ENCODE data around the gene CLEC4F.

CLEC4F gene

DNA sequence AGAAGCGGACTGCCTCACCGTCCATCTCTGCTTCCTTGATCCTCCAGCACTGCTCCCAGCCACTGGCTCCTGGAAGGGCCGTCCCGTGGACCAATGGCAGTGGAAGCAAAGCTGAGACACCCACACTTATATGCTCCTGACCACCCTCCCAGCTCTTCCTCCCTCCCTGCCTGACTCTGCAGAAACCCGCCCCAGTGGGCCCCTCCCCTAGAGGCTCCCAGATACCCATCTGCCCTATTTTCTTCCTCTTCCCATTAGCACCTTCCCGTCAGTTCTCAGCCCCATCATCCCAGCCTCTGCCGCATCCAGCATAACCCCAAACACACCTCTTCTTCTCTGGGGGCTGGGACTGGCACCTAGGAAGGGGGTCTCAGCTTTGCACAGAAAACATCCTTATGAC is at the start of gene CLEC4F:
TSS of gene CLEC4F (minus strand) at position 101 of the 400 bp plus-strand sequence. CDS start at position 25, 76 bp downstream.
- DNase-seq = no peak

GRCh38 chr2:70868970-70869369 is 48.6 kb upstream of the CLEC4F start:
- no peak for DNase-seq

GRCh38 chr2:70861777-70862625 is 41.6 kb upstream of the CLEC4F start:
- peak; percentile 67 for DNase-seq

- DNase-seq = no peak
Observed at GRCh38 chr2:70855667-70856066, 35.3 kb upstream of the CLEC4F start.

- no peak for DNase-seq
Observed at GRCh38 chr2:70854411-70854810, 34.0 kb upstream of the CLEC4F start.

DNA sequence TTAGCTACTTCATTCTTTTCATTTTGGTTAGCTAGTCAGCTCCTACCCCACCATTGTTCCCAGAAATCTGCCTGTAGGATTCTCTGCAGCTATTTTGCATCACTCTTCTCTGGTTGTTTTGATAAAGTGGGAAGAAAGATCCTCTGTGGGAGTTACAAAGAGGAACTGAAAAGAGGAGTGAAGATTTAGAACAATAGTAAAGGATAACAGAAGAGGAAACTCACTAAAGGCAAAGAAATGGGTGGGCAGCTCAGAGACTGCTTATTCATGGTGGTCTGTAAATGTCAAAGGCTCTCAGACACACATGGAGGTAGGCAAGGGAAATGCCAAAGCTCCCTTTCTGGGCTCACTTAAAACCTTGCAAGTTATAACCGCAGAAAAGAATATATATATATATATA is 32.4 kb upstream of the CLEC4F start:
- no peak for DNase-seq

GRCh38 chr2:70851704-70852103 is 31.3 kb upstream of the CLEC4F start:
- peak; percentile 43 for DNase-seq

DNA sequence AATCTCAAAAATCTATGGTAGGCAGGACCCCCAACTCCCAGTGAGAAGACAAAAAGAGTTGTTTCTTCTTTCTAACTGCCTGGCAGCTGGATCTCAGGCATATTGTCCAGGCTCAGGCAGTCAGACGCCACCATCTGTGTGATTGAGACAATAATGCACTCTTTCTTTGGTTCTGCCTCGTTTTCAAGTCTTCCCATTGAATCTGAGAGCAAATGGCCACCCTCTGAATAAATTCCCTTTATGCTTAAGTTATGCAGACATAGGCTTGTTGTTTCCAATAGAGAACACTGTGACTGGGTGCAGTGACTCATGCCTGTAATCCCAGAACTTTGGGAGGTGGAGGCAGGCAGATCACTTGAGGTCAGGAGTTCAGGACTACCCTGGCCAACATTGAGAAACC is 30.5 kb upstream of the CLEC4F start:
- no peak for DNase-seq

- no peak for DNase-seq
Observed at GRCh38 chr2:70842401-70842800, 22.0 kb upstream of the CLEC4F start.

DNA sequence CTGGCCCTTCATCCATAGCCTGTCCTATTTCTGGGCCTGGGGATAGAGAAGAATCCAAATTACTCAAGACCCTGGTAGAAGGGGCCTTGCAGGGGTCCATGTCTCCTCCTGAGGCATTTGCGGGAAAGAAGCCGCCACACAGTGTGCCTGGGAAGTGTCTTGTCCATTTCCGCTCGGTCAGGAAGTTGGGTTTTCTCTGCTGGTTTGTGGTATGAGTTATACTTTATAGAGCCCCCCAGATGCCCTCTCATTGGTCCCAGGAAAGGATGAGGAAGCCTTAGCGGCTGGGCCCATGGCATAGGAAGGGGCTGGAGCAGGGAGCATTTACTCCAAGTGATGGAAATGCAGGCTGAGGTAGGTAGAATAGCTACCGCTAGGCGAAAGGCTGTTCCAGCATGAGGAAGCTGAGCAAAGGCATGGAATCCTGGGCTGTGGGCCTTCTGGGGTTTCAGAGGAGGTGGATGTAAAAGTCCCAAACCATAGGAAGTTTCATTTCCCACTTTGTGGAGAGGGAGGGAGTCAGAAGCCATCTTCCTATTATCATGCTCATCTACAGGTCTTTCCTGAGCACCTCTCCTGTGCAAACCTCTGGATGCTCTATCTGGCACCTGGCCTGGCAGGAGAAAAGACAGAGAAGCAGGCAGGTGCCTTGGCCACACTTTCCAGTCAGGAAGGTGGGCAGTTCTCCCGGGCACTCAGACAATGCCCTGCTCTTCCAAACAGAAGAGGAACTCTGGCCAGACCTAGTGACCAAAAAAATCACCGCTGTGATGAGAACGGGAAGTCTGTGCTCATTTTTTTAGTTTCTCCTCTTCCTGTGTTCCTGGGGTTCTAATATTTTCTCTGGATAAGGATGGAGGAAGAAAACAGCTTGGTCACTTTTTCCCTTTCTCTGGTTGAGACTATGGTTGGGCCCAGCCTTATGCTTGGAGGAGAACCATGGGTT is 17.9 kb upstream of the CLEC4F start:
- DNase-seq = no peak

DNA sequence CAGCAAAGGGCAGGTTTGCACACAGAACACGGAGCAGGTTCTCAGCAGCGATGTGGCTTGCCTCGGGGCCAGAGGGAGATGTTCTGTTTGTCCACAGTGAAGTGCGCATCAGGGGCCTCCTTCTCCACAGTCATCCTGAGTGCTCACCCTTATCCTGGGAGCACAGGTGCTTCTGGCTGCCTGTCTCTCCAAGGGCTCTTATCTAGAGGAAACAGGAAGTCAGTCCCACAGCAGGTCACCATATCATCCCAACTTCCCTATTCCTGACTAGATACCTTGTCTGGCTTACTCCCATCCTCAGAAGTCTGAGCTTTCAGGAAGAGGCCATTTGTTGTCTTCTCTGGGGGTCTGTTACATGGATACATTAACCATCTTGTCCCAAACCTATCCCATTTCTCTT is 15.2 kb upstream of the CLEC4F start, which contains the start of gene CD207:
TSS of gene CD207 (minus strand) at position 174 of the 400 bp plus-strand sequence. CDS start at position 134, 40 bp downstream.
- no peak for DNase-seq

DNA sequence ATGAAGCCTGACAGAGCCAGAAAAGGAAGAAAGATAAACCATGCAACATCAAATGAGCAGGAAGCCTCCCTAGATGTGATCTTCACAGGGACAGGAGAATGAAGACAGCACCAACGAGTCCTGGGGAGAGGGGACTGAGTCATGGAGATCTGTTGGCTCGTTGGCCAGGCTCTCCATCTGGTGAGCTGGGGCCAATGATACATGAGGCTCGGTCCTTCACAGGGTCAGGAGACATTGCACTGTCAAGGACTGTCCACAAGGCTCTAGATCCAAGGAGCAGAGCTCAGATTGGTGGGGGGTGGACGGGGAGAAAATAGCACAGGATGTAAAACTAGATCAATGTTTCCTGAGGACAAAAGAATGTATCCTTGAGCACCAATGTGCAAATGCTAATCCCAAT is 14.5 kb upstream of the CLEC4F start:
- DNase-seq = no peak

DNA sequence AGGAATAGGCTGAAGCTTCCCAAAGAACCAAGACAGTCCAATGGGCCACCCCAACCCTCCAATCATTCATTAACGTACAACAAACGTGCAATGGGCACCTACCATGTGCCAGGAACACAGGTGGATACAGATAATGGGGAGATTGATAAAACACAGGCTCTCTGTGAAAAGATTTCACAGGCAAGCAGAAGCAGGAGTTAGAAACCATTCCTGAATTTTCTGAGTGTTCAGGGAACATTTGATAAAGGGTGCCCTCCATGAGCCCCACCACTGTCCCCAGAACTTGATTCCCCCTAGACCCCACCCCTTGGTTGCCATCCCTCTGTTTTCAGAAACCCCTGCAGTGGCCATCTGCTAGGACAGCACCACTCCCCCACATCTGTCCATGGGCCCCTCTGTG is 13.7 kb upstream of the CLEC4F start:
- DNase-seq = no peak

DNA sequence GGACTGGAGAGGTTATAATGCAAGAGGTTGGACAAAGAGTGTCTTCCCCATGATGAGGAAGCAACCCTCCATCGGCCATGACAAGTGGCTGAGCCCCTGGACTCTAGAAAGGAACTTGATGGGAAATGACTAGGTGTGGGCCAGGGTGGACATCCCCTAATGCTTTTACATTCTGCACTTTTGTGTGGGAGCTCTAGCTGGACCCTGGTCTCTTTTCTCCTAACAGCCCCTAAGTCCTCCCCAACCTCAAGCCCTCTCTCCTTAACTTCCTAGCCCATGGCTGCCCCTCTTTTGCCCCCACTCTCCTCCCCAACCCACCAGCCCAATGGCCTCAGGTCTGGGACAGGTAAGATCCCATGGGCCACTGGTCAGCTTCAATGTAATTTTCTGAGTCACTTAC is 12.8 kb upstream of the CLEC4F start:
- DNase-seq = no peak

- DNase-seq = no peak
Observed at GRCh38 chr2:70832386-70832785, 12.0 kb upstream of the CLEC4F start.

DNA sequence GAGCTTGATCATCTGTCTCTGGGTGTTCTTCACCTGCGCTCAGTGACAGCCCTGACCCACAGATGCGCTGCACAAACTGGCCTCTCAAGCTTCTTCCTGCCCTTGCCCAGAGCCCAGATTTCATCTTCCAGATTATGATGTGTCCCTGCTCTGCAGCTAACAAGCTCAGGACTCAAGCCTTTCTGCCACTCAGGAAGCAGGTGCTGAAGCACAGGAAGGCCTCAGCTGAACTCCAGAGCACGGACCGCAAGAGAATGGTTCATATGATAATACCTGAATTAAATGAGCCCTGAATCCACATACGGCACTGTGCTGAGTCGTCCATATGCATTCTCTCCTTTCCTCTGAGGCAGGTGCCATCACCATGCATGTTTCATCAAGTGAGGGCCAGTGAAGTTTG is 11.5 kb upstream of the CLEC4F start:
- no peak for DNase-seq

DNA sequence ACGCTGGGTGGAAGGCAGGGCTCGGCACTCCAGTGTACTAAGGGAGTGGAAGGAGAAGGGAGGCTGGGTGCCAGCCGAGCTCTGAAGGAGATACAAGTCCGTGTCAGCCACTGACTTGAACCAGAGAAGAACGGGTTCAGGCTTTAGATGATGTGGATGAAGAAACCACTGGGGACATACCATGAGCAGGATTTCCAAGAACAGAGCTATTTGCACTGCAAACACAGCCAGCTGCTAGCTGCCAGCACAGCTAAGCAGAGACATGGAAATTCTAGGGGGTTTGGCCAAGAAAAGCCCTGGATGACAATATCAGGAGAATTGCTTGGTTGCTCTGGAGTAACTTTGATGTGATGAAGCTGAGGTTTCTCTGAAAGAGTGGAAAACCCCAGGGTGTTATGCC is 10.0 kb upstream of the CLEC4F start:
- no peak for DNase-seq

DNA sequence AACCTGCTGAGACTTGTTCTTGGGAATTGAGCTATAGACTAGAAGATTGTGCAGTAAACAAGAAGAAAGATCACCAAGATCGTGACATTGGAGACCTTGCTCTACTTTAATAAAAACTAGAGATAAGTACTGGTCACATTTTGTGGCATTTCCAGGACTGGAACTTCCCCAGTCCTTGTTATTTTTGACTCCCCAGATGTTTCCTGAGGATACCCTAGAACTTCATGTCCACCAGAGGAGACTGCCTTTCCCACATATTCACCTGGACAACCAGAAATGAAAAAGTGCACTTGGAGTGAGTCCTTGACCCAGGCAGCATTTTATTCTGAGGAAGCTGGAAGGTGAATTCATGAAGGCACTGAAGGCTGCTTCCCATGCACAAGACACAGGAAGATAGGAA is 9.5 kb upstream of the CLEC4F start:
- no peak for DNase-seq

DNA sequence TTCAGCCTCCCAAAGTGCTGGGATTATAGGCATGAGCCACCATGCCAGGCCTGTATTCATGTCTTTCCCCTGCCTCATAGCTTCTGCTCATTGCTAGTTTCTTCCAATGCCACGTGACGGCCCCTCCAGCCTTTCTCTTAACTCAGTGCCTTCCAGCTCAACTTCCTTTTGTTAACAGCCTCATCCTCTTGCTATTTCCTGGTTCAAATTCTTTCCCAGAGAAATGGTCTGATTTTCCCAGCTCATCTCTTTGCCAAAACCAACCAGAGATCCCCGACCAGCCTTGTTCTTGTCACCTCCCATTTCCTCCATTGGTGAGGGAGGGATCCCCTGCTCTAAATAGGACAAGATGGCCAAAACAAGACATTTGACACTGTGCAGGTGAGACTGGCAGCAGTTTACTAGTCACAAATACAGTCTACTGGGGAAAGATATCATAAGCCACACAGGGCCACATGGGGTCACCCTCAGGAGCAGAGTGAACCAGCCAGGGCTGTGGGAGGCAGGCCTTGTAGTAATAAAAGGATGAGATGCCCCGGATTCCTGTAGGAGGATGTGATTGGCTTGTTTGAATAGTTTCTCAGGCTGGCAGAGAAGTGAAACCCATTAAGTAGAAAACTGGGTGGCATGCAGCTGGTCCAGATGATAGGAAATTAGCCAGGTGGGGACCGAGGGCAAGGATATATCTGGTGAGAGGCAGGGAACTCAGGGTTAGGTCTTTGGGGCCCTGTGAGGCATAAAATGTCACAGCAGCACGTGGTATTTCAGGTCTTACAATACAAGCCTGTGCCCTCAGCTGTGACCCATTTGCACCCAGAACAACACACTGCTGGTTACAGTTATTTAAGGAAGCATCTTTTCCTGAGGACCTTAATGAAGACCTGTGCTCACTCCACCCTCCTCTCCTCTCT is 8.8 kb upstream of the CLEC4F start:
- DNase-seq = no peak

DNA sequence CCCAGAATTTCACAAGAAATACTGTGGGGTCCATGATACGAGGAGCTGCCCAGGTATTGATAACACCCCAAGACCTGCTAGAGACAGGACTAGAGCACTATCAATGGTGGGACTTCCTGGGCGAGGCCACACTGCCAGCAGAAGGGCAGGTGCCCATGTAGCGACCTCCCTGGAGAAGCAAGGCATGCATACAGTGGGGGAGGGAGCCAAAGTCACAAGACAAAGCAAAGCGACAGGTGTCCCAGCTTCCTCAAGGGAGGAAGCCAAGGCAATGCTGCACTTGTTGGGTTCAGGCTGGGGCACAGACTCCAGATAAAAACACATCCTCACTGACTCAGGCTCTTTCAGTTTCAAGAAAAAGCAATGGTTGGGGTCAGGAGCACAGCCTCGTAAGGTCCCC is 7.7 kb upstream of the CLEC4F start:
- DNase-seq = no peak

DNA sequence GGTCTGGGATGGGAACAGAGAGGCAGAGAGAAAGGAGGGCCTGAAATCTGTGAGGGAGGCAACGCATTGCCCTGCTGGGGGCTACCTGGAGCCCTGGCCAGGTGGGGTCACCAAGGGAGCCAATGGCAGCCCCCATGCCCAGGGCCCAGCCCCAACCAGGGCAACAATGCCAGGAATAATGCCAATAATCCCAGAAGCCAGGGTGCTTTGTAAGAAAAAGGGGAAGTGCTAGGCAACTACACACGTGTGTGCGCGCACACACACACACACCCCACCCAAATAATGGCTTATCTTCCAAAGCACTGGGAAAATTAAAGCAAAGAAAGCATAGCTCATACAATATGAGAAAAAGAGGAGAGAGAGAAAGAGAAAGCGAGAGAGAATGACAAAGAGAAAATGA is 7.0 kb upstream of the CLEC4F start:
- DNase-seq = no peak

DNA sequence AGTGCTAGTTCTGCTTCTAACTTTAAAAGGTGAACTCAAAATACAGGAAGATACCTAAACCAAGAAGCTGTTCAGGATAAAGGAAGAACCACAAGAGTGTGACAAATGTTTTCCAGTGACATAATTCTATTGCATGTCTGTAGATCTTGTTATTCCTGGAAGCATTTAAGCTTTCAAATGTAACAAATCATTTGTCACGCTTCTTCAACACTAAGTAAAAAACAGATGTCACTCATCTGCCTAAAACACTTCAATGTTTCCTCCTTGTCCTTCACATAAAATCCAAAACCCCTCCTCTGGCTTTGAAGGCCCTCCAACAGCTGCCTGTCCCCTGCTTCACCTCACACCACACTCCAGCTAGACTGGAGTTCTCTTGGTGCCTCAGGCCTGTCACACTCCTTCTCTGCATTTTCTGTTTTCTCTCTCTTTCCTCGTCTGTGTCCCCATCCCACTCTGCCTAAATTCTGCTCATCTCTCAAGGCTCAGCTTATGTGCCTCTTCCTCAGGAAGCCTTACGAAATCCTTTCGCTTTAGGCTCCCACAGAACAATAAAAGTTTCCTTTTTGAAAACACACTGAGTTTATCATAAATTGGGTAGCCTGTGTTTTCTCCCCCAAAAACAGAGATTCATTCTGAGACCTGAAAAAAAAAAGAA is 6.4 kb upstream of the CLEC4F start:
- DNase-seq = no peak

All from CD4-positive, alpha-beta T cell treated with Interleukin-10 for 1 hour (primary cell).